Esophagus squamous epithelium (tissue), 4 donors: ENCODE results near the gene CHRNA5.

Source experiments
- CTCF ChIP-seq, 6 experiments: fragments of 450-650 bp in 4 of 6; fragments of 200-600 bp in 2 of 6; sonication (generic) in 2 of 6; IDR thresholded peaks; one replicate each; pipeline ENCODE4 v1.5.1; 2016 to 2019; ENCODE audit warnings: antibody characterized with exemption in 6 of 6, mild to moderate bottlenecking in 4 of 6, moderate library complexity in 4 of 6
- POLR2A ChIP-seq, 4 donors: fragments of 450-650 bp; IDR thresholded peaks; one replicate each; pipeline ENCODE4 v1.6.1; 2017; ENCODE audit warnings: antibody characterized with exemption in 4 of 4, mild to moderate bottlenecking in 4 of 4, moderate library complexity in 3 of 4

- TF ChIP-seq POLR2A (IDR thresholded peaks at IDR 0.05) (no peak), CTCF (IDR thresholded peaks at IDR 0.05) (no peak)
These were observed 5.4 kb downstream of the CHRNA5 start for GRCh38 chr15:78570710-78571109.
